ENCODE results near the gene ZNF524.

ZNF524 gene

GRCh38 chr19:55578031-55578760 lies 21.9 kb upstream of the ZNF524 start:
- DNase-seq (ENCODE audit: insufficient read length, low spot score) (no peak), FAIRE-seq (no peak)
- TF ChIP-seq, protein P1, sequence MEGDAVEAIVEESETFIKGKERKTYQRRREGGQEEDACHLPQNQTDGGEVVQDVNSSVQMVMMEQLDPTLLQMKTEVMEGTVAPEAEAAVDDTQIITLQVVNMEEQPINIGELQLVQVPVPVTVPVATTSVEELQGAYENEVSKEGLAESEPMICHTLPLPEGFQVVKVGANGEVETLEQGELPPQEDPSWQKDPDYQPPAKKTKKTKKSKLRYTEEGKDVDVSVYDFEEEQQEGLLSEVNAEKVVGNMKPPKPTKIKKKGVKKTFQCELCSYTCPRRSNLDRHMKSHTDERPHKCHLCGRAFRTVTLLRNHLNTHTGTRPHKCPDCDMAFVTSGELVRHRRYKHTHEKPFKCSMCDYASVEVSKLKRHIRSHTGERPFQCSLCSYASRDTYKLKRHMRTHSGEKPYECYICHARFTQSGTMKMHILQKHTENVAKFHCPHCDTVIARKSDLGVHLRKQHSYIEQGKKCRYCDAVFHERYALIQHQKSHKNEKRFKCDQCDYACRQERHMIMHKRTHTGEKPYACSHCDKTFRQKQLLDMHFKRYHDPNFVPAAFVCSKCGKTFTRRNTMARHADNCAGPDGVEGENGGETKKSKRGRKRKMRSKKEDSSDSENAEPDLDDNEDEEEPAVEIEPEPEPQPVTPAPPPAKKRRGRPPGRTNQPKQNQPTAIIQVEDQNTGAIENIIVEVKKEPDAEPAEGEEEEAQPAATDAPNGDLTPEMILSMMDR (IDR thresholded peaks at IDR 0.05; ENCODE audit: insufficient read depth, missing control alignments), result no peak

- TF ChIP-seq, protein P1 (IDR thresholded peaks at IDR 0.05; ENCODE audit: insufficient read depth, missing control alignments), result no peak
- FAIRE-seq (no peak), DNase-seq (ENCODE audit: insufficient read length, low spot score) (no peak)
Observed at GRCh38 chr19:55578761-55579747, 21.0 kb upstream of the ZNF524 start.

GRCh38 chr19:55579766-55580621 lies 20.1 kb upstream of the ZNF524 start:
- DNase-seq (ENCODE audit: insufficient read length, low spot score), result peak; percentile 38
- TF ChIP-seq, protein P1 (IDR thresholded peaks at IDR 0.05; ENCODE audit: insufficient read depth, missing control alignments), result no peak
- FAIRE-seq, result no peak

GRCh38 chr19:55580628-55581144 lies 19.4 kb upstream of the ZNF524 start, which contains the start of gene ZNF579:
TSS of gene ZNF579 (minus strand) at chr19:55580848. CDS start at chr19:55579639, 1,209 bp downstream.
- TF ChIP-seq, protein P1 (IDR thresholded peaks at IDR 0.05; ENCODE audit: insufficient read depth, missing control alignments), result no peak
- FAIRE-seq (no peak), DNase-seq (ENCODE audit: insufficient read length, low spot score) (peak; percentile 77)

- no peak for FAIRE-seq
Observed at GRCh38 chr19:55581145-55581822, 18.8 kb upstream of the ZNF524 start.

More at GRCh38 chr19:55581145-55581822, 18.8 kb upstream of the ZNF524 start:
- DNase-seq (ENCODE audit: insufficient read length, low spot score), result no peak
- TF ChIP-seq, protein P1 (IDR thresholded peaks at IDR 0.05; ENCODE audit: insufficient read depth, missing control alignments), result no peak
